Measurements from ENCODE around the gene PLAAT3. TPM values are rescaled to one million over a fixed set of nuclear protein-coding genes. Genes with fewer than 3 reads are reported as not detected.
"Not testable (repeated sequence)": the region's sequence is repeated elsewhere in the genome, so short reads cannot be mapped to it uniquely, and the experiment has no call there.

PLAAT3 gene
- total RNA-seq, 4 donors from 2014 or later: 6.8 to 20.1 (median 18.4) TPM

GRCh38 chr11:63641727-63642126, 27.5 kb upstream of the PLAAT3 start:
- DNase-seq: no peak
- Histone ChIP-seq H3K9me3 (no peaks in the 10 kb centered on the region), H3K36me3 (peaks cover 0 to 53% (median 0%) of the 10 kb centered on the region in 3 donors), H3K4me1 (no peaks in the 10 kb centered on the region), H3K4me3 (no peak overlapping the region), H3K27me3 (no peaks in the 10 kb centered on the region), H3K27ac (no peak overlapping the region)
- TF ChIP-seq, protein P1, sequence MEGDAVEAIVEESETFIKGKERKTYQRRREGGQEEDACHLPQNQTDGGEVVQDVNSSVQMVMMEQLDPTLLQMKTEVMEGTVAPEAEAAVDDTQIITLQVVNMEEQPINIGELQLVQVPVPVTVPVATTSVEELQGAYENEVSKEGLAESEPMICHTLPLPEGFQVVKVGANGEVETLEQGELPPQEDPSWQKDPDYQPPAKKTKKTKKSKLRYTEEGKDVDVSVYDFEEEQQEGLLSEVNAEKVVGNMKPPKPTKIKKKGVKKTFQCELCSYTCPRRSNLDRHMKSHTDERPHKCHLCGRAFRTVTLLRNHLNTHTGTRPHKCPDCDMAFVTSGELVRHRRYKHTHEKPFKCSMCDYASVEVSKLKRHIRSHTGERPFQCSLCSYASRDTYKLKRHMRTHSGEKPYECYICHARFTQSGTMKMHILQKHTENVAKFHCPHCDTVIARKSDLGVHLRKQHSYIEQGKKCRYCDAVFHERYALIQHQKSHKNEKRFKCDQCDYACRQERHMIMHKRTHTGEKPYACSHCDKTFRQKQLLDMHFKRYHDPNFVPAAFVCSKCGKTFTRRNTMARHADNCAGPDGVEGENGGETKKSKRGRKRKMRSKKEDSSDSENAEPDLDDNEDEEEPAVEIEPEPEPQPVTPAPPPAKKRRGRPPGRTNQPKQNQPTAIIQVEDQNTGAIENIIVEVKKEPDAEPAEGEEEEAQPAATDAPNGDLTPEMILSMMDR (IDR thresholded peaks at IDR 0.05): no peak

GRCh38 chr11:63639199-63639832, 25.1 kb upstream of the PLAAT3 start:
- H3K4me3 ChIP-seq: no peak overlapping the region
- no peaks in the 10 kb centered on the region for H3K4me1 ChIP-seq
- H3K36me3 ChIP-seq: peaks cover 0 to 54% (median 0%) of the 10 kb centered on the region in 3 donors
- no peak overlapping the region for H3K27ac ChIP-seq
- no peak for TF ChIP-seq POLR2A (IDR thresholded peaks at IDR 0.05)
- TF ChIP-seq, protein P1 (IDR thresholded peaks at IDR 0.05): peak in 5 of 6 experiments; percentile 38 to 49 (median 45)
- no peaks in the 10 kb centered on the region for H3K27me3 ChIP-seq
- no peaks in the 10 kb centered on the region for H3K9me3 ChIP-seq
- DNase-seq: no peak

DNA sequence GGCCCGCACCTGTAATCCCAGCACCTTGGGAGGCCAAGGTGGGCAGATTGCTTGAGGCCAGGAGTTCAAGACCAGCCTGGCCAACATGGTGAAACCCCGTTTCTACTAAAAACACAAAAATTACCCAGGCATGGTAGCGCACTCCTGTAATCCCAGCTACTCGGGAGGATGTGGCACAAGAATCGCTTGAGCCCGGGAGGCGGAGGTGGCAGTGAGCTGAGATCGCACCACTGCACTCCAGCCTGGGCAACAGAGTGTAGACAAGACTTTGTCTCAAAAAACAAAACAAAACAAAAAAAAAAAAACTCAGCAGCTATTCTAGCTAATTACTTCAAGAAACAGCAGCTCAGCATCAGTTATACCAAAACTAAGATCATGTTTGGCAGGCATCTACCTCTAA, 24.2 kb upstream of the PLAAT3 start:
- peaks cover 0 to 49% (median 0%) of the 10 kb centered on the region in 3 donors for H3K36me3 ChIP-seq
- DNase-seq, H3K27me3 ChIP-seq, H3K27ac ChIP-seq, H3K4me3 ChIP-seq, H3K9me3 ChIP-seq, H3K4me1 ChIP-seq: not testable (repeated sequence)

DNA sequence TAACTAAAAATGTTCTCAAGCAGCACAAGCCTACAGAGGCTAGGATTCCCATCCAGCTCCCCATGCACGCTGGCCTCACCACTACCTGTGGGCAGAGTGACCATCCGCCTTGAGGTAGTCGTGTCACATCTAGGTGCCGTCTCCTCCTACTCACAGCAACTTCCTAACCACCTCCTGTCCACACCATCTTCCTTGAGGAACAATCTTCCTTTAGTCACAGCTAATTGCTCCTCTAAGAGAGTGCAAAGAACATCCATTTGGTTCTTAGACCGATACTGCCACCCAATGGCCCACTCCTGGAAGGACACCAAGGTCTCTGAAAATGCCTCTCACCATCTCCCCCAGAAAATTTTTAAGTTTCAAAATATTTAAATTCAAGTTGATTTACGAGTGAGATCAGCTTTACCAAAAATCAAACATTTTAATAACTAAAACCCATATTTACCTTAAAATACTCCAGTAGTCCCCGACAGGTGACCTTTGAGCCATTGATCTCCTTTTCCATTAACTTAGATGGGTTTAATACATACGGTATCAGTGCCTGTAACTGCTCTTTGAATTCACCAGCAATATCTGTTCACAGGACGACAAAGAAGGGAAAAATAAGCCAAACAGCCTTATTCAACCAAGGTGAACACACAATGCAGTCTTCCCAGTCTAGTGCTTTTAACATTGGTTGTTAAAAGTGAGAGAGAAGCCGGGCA, 21.7 kb upstream of the PLAAT3 start:
- Histone ChIP-seq H3K4me1 (peaks cover 0 to 4% (median 0%) of the 10 kb centered on the region in 4 donors), H3K36me3 (peaks cover 0 to 40% (median 0%) of the 10 kb centered on the region in 3 donors), H3K4me3 (no peak overlapping the region), H3K27me3 (no peaks in the 10 kb centered on the region), H3K27ac (no peak overlapping the region), H3K9me3 (no peaks in the 10 kb centered on the region)
- DNase-seq: peak; percentile 41 to 85 (median 58)
- TF ChIP-seq POLR2A (IDR thresholded peaks at IDR 0.05): no peak
- TF ChIP-seq, protein P1 (IDR thresholded peaks at IDR 0.05): peak; percentile 18 to 94 (median 85)

- H3K9me3 ChIP-seq: no peaks in the 10 kb centered on the region
- no peaks in the 10 kb centered on the region for H3K27me3 ChIP-seq
- no peak overlapping the region for H3K4me3 ChIP-seq
- no peak for DNase-seq
- H3K27ac ChIP-seq: no peak overlapping the region
- peaks cover 0 to 4% (median 0%) of the 10 kb centered on the region in 4 donors for H3K4me1 ChIP-seq
- peaks cover 0 to 48% (median 0%) of the 10 kb centered on the region in 3 donors for H3K36me3 ChIP-seq
- TF ChIP-seq POLR2A (IDR thresholded peaks at IDR 0.05): no peak
- TF ChIP-seq, protein P1 (IDR thresholded peaks at IDR 0.05): no peak
Observed at GRCh38 chr11:63629426-63629825, 15.2 kb upstream of the PLAAT3 start.

DNA sequence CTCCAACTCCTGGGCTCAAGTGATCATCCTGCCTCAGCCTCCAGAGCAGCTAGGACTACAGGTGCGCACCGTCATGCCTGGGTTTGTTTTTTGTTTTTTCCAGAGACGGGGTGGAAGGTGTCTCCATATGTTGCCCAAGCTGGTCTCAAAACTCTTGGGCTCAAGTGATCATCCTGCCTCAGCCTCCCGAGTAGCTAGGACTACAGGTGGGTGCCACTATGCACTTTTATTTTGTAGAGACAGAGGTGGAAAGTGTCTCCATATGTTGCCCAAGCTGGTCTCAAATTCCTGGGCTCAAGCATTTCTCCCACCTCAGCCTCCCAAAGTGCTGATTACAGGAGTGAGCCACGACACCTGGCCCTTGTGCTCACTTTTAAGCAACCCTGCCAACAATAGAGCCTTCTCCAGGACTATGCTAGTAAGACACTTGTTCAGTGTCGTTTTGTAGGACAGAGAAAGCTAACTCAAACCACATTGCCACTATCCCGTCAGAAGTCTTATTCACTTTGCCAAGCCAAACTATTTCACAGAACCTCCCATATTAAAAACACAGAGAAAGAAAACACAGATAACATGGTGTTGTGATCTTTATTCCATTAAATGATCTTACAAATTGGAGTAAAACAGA, 9.4 kb upstream of the PLAAT3 start:
- no peak for DNase-seq
- Histone ChIP-seq H3K27me3 (no peaks in the 10 kb centered on the region), H3K4me1 (no peaks in the 10 kb centered on the region), H3K27ac (no peak overlapping the region), H3K4me3 (no peak overlapping the region), H3K9me3 (no peaks in the 10 kb centered on the region), H3K36me3 (peaks cover 0 to 9% (median 0%) of the 10 kb centered on the region in 3 donors)
- TF ChIP-seq, protein P1 (IDR thresholded peaks at IDR 0.05): no peak
- no peak for TF ChIP-seq POLR2A (IDR thresholded peaks at IDR 0.05)
